Stimulated activated CD4-positive, alpha-beta T cell treated with anti-CD3 and anti-CD28 coated beads, Interleukin-2, amount 100 ng/mL, for 24 hours (primary cell): ENCODE measurements around the gene CD109.

Source experiments
- DNase-seq, 2 donors: peaks; one replicate each; pipeline ENCODE4 v3.0.0-alpha.2; 2020

Gene CD109

GRCh38 chr6:73728548-73729205 lies 32.7 kb downstream of the CD109 start:
- peak; percentile 52 to 63 for DNase-seq

- DNase-seq = no peak
These were observed 35.3 kb downstream of the CD109 start for GRCh38 chr6:73731285-73731684.

DNA sequence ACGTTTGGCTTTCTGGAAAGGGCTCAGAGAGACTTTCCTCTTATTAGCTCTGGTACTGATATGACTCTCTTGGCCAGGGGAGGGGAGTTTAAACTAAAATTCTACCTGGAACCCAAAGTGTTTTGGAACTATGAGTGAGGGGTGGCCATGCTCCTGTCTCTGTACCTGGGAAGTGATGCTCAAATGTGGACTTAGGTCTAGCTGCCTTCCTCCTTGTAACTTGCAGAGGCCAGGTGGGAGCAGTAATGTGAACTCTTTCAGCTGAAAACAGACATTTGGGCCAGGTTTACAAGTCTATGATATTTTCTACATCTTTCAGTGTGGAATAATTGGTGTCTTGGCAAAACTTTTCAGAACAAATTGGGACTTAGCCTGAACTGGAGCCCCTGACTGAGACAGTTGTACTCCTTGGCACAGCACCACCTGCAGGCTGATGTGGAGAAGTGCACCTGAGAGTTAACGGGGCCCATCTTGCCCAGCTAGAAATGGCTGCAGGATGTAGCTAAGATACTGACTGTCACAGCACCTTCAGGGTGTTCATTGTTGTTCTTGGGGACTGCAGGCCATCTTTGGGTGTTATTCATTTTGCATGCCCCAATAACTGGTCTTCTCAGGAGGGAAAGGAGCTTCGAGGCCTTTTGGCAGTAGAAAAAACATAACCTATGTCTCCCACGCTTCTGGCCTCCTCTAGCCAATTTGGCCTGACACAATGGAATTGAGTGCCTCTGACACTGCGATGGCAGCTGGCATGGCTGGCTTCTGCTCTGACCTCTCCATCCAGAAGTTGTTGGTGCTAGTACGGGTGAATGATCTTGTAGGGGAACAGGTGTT lies 37.1 kb downstream of the CD109 start:
- DNase-seq = peak; percentile 78

- DNase-seq = no peak
These were observed 37.8 kb downstream of the CD109 start for GRCh38 chr6:73733791-73734190.

DNA sequence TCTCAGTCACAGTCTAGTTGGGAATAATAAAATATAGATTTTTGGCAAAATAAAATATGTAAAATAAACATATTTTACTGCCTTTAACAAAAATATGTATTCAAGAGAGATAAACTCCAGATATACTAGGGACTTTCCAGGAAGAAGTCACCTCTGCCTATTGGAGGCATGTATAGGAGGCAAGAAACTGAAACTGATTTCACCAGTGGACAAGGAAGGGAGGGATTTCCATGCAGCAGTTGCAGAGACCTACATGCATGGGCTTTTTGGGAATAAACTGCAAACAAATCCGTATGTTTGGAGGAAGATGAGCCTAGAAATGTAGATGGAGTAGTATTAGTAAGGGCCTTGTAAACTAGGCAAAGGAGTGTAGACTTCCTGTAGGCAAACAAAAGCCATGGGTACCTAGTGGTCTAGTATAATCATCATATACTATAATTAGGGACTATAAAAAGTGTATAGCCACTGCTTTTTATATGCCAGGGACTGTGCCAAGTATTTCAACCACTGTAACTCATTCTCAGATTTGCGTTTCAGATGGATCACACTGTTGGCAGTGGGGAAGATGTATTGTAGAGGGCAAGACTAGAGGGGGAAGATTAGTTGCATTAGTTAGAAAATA lies 38.9 kb downstream of the CD109 start:
- no peak for DNase-seq

DNA sequence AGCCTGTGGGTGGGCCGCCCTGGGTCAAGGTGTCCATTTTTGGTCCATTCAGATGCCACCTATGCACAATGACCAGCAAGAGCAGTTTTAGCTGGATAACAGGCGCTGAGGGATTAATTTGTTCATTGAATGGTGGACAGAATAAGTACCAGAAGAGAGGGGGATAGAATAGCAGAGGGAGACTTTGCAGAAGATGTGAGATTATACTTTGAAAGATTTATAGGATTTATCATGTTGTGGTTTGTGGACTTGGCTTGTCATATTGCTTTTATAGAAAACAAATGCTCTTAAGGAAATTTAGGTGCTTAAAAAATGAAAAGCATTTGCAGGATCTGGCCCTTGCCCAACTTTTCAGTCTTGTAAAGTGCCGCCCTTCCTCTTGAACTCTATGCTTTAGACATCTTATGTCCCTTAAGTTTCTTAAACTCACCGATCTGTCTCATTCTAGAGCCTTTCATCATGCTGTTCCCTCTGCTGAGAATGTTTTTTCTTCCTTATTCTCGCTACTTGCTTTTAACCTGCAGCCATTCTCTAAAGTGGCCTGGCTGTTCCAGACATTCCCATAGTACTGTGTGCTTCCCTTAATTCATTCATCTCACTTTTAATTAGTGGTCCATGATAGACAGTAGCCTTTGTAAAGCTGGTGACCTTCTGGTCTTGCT lies 42.5 kb downstream of the CD109 start:
- DNase-seq = no peak

GRCh38 chr6:73739096-73739495 lies 43.1 kb downstream of the CD109 start:
- DNase-seq = no peak

DNA sequence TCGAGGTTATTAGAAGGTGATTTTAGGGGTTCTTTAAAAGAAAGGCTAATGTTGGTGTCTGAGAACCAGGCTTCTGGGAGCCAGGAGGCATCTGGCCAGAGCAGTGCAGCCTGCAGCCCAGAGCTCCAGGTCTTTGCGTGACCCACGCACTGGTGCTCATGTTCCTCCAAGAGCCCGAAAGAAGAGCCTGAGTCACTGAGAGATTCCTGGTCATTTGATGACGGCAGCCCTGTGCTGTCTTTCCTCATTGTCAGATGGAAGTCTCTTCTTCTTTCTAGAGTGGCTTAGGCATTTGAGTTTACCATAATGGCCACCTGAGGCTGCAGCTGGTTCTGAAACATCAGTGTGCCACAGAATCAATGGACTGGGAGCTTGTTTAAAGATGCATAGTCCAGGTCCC lies 46.4 kb downstream of the CD109 start:
- no peak for DNase-seq

DNA sequence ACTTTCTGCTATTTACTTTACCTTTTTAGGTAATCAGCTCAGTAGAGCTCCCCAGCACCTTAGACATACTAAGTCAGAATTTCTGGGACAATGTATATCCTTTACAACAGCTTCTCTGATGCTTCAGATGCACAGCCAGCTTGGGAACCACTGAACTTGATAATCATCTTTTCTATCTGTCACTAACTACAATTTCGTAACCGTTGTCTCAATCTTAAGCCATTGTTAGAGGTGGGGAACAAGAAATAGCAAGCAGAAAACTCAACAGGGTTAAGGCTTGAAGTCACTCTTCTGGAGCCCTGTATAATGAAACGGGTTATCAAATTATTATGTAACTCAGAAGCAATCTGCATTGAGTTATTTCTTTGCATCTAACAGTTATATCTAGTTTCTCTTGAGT lies 47.1 kb downstream of the CD109 start:
- DNase-seq = no peak

DNA sequence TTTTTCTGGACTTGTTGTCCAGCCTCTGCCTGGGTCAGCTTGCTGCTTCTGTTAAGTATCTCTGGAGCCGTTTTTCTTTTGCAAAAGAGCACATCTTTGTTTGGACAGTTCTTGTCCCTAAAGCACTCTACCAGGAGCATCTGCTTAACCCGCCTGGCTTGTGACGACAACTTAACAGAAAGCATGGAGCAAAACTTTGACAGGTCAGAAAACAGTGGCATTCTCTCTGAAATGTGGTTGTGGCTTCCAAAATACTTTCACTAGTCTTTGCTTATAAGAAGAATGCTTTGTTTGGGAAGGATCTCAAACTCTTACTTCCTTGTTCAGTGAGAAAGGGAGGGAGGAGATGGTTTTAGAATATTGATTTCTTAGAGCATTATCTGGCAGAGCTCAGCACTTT lies 47.6 kb downstream of the CD109 start:
- DNase-seq = no peak

GRCh38 chr6:73746787-73747186 lies 50.8 kb downstream of the CD109 start:
- DNase-seq = no peak

DNA sequence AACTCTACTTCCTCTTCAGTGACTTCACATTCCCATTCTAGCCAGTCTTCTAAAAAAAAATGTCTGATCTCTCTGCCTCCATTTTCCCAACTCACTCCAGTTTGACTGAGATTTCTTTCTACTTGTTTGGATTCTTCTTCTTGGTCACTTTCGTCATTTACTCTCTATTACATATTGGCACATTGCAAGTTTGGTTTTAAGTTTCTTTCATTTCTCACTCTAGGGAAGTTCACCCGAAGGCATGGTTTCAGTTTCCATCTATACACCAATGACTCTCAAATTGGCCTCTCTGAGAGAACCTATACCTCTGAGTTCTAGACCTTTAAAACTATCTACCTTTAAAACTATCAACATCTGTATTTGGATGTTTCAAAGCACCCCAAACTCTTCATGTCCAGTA lies 51.3 kb downstream of the CD109 start:
- DNase-seq = no peak

DNA sequence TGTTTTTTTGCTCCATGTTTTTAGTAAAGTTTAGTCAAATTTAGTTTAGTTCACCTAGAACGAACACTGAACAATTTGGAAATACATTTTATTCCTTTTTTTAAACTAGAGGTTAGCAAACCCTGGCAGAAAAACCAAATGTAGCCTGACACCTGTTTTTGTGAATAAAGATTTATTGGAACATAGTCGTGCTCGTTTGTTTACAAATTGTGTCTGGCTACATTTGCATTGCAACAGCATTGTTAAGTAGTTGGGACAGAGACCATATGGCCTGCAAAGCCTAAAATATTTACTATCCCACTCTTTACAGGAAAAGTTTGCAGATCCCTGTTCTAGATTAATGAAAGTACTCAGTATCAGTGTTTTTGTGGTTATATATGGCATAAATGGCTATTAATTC lies 56.9 kb downstream of the CD109 start:
- no peak for DNase-seq

DNA sequence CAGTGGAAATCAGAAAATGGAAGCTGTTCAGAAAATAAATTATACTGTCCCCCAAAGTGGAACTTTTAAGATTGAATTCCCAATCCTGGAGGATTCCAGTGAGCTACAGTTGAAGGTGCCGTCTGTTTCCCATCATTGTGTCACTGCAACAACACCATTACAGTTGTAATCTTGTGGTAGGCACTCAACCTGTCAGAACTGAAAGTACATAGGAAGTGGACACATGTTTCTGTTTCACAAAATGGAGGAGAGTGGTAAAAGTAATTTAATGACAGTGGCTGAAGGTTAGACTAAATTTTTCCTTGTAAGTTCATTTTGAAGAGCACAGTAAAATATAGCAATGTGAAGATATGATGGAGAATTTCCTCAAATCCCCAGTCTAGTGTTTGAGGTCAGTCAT lies 70.0 kb downstream of the CD109 start:
- no peak for DNase-seq

GRCh38 chr6:73768558-73768957 lies 72.6 kb downstream of the CD109 start:
- no peak for DNase-seq

- no peak for DNase-seq
These were observed 74.0 kb downstream of the CD109 start for GRCh38 chr6:73769976-73770375.

- DNase-seq = no peak
These were observed 78.3 kb downstream of the CD109 start for GRCh38 chr6:73774311-73774774.

- no peak for DNase-seq
These were observed 83.9 kb downstream of the CD109 start for GRCh38 chr6:73779943-73780342.

- DNase-seq = no peak
These were observed 86.9 kb downstream of the CD109 start for GRCh38 chr6:73782911-73783310.

GRCh38 chr6:73784726-73785505 lies 88.9 kb downstream of the CD109 start:
- no peak for DNase-seq

DNA sequence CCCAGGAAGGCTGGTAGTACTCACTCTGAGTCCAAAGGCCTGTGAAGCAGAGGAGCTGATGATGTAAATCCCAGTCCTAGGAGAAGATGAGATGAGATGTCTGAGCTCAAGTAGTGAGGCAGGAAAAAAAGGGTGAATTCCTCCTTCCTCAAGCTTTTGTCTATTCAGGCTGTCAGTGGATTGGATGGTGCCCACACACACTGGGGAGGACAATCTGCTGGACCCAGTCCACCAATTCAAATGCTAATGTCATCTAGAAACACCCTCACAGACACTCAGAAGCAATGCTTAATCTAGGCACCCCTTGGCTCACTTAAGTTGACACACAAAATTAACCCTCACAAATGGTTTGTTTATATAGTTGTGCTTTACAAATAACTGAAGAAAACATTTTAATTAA lies 94.6 kb downstream of the CD109 start:
- no peak for DNase-seq

GRCh38 chr6:73791336-73791735 lies 95.3 kb downstream of the CD109 start:
- DNase-seq = no peak

DNA sequence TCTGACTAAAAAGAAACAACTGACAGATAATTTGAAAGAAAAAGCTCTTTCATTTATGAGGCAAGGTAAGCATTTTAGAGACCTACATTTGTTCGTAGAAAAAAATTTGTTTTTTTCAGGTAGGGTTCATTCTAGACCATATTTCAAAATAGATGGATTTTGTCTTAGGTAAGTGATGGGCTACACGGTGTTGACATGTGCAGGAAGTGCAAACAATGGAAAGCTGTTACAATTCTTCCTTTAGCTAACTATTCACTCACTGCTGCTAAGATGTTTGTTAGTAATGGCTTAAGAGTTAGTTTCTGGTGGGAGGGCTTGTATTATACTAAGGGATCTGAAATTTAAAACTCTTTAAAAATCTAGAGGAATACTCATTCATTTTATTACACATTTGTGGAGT lies 96.7 kb downstream of the CD109 start:
- DNase-seq = no peak
